MV-4-11 (cell line): Measurements from ENCODE around the gene ZNF528.

ENCODE experiments used
- DNase-seq: peaks from one replicate; lab custom pipeline; 2025; lab: John Stamatoyannopoulos, UW

The ZNF528 gene

GRCh38 chr19:52397310-52398080 is at the start of gene ZNF528:
Gene ZNF528 (plus strand): TSS chr19:52397849. CDS start chr19:52402014, 4,165 bp downstream.
- peak; percentile 96 for DNase-seq

GRCh38 chr19:52351512-52351911 is 46.1 kb upstream of the ZNF528 start:
- no peak for DNase-seq

- no peak for DNase-seq
Observed at GRCh38 chr19:52366414-52366824, 31.2 kb upstream of the ZNF528 start.

- DNase-seq, result peak; percentile 83
Observed at GRCh38 chr19:52369559-52370340, 27.9 kb upstream of the ZNF528 start, which contains the start of gene ZNF880. Gene ZNF880 (plus strand): TSS chr19:52369923. CDS start chr19:52369966, 43 bp downstream.

- no peak for DNase-seq
Observed at GRCh38 chr19:52370341-52370710, 27.3 kb upstream of the ZNF528 start.

- DNase-seq, result no peak
Observed at GRCh38 chr19:52391135-52391534, 6.5 kb upstream of the ZNF528 start.

- peak; percentile 37 for DNase-seq
Observed at GRCh38 chr19:52398081-52398441, 412 bp downstream of the ZNF528 start.

- DNase-seq, result no peak
Observed at GRCh38 chr19:52410276-52410675, 12.6 kb downstream of the ZNF528 start.

GRCh38 chr19:52415711-52416110 is 18.1 kb downstream of the ZNF528 start:
- no peak for DNase-seq

- no peak for DNase-seq
Observed at GRCh38 chr19:52428937-52429336, 31.3 kb downstream of the ZNF528 start, which contains the start of gene ZNF534. Gene ZNF534 (plus strand): TSS chr19:52429148. CDS start chr19:52431475, 2,327 bp downstream.

GRCh38 chr19:52442179-52442578 is 44.5 kb downstream of the ZNF528 start:
- no peak for DNase-seq

- no peak for DNase-seq
Observed at GRCh38 chr19:52444506-52444905, 46.9 kb downstream of the ZNF528 start.

- no peak for DNase-seq
Observed at GRCh38 chr19:52451241-52451640, 53.6 kb downstream of the ZNF528 start.

- DNase-seq, result no peak
Observed at GRCh38 chr19:52453324-52454094, 55.9 kb downstream of the ZNF528 start, which contains the start of gene ZNF578. Gene ZNF578 (plus strand): TSS chr19:52453553. CDS start chr19:52501846, 48,293 bp downstream.

GRCh38 chr19:52464798-52465470 is 67.3 kb downstream of the ZNF528 start:
- no peak for DNase-seq
